VCaP (cell line): ENCODE results near the gene BTBD6.

Experiments used
- H3K27ac ChIP-seq: fragments of 450-650 bp; 2 replicates; pipeline ENCODE4 v1.5.1; 2017
- TF ChIP-seq, protein P1 (sequence below): fragments of 450-650 bp; conservative IDR thresholded peaks from 2 replicates; pipeline ENCODE4 v1.5.1; 2017; ENCODE audit warnings: mild to moderate bottlenecking, moderate library complexity

BTBD6 gene

DNA sequence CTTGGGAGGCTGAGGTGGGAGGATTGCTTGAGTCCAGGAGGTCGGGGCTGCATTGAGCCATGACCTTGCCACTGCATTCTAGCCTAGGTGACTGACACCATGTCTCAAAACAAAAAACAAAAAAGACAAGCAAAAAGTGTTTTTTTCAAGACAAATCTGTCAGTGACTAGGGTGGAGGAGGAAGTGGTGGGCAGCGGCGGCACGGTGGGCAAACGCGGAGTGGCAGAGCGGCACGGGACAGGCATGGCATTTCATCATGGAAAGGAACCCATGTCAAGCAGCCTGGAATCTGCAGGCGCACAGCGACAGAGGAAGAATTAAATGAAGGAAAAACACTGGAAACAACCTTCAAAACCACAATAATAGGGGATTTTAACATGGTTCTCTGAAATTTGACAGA, 4.0 kb upstream of the BTBD6 start:
- no peak overlapping the region for H3K27ac ChIP-seq
- TF ChIP-seq, protein P1, sequence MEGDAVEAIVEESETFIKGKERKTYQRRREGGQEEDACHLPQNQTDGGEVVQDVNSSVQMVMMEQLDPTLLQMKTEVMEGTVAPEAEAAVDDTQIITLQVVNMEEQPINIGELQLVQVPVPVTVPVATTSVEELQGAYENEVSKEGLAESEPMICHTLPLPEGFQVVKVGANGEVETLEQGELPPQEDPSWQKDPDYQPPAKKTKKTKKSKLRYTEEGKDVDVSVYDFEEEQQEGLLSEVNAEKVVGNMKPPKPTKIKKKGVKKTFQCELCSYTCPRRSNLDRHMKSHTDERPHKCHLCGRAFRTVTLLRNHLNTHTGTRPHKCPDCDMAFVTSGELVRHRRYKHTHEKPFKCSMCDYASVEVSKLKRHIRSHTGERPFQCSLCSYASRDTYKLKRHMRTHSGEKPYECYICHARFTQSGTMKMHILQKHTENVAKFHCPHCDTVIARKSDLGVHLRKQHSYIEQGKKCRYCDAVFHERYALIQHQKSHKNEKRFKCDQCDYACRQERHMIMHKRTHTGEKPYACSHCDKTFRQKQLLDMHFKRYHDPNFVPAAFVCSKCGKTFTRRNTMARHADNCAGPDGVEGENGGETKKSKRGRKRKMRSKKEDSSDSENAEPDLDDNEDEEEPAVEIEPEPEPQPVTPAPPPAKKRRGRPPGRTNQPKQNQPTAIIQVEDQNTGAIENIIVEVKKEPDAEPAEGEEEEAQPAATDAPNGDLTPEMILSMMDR, result no peak

DNA sequence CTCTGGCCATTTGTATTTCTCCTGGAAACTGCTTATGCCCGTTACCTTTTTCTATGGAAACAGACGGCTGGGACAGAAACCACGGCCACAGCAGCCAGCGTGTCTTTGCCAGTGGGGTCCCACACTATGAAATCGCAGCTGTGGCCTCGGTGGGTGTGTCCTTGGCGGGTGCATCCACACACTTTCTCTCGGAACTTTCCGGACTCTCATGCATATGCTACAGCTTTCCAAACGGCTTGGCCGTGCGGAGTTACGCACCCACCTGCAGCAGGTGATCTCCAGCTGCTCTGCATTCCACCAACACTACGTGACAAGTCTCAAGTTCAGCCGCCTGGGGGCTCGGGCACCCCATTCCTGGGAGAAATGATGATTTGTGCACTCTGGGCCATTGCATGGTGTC, 1.3 kb upstream of the BTBD6 start:
- H3K27ac ChIP-seq, result peak overlapping the region; percentile 90; the same call in 1 of the 2 replicates
- TF ChIP-seq, protein P1, result no peak

DNA sequence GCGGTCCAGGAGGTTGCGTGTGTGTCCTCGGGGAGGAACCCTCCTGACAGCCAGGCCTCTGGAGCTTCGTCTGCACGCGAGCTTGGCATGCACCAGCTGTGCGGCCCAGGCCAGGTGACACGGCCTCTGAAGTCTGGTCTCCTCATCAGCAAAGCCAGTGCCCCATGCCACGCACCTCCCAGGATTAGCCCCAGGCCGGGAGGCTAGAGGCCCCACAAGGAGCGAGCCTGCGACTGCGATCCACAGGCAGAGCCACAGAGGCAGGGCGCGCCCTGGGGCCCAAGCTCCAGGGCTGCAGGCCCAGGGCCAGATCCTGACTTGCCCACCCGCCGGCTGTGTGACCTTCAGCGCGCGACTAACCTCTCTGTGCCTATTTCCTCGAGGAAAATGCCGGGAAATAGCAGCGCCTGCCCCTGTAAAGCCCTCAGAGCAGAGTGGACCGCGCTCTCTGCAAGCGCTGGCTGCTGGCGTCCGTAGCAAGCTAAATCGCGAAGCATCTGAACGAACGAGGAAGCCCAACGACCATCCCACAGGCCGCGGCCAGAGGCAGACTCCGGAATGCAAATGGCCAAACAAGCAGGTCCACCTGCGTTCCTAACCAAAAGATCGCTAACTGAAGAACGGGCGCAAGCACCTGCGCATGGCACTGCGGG, 492 bp upstream of the BTBD6 start:
- H3K27ac ChIP-seq, result peak overlapping the region; percentile 90
- TF ChIP-seq, protein P1, result no peak

DNA sequence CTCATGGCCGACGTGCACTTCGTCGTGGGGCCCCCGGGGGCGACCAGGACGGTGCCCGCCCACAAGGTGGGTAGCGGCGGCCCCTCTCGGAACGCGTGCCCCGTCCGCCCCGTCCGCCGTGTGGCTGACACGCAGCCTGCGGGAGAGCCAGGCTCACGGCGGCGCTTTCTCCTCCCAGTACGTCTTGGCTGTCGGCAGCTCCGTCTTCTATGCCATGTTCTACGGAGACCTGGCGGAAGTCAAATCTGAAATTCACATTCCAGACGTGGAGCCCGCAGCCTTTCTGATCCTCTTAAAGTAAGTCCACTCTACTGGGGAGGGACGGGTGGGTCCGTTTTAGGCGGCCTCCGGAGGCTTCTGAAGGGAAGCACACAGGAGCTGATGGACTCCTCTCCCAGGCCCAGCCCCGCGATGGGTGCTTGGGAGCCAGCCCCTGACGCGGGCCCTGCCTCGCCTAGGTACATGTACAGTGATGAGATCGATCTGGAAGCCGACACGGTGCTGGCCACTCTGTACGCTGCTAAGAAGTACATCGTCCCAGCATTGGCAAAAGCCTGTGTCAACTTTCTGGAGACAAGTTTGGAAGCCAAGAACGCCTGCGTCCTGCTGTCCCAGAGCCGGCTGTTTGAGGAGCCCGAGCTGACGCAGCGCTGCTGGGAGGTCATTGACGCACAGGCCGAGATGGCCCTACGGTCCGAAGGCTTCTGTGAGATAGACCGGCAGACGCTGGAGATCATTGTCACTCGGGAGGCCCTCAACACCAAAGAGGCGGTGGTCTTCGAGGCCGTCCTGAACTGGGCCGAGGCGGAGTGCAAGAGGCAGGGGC, 1.1 kb downstream of the BTBD6 start:
- TF ChIP-seq, protein P1, result no peak
- peak overlapping the region; percentile 90 for H3K27ac ChIP-seq

DNA sequence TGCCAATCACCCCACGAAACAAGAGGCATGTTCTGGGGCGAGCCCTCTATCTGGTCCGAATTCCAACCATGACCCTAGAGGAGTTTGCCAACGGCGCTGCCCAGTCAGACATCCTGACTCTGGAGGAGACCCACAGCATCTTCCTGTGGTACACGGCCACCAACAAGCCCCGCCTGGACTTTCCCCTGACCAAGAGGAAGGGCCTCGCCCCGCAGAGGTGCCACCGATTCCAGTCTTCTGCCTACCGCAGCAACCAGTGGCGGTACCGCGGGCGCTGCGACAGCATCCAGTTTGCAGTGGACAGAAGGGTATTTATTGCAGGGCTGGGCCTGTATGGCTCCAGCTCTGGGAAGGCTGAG, 1.7 kb downstream of the BTBD6 start:
- H3K27ac ChIP-seq, result no peak overlapping the region; the same call in 1 of the 2 replicates
- TF ChIP-seq, protein P1, result no peak

DNA sequence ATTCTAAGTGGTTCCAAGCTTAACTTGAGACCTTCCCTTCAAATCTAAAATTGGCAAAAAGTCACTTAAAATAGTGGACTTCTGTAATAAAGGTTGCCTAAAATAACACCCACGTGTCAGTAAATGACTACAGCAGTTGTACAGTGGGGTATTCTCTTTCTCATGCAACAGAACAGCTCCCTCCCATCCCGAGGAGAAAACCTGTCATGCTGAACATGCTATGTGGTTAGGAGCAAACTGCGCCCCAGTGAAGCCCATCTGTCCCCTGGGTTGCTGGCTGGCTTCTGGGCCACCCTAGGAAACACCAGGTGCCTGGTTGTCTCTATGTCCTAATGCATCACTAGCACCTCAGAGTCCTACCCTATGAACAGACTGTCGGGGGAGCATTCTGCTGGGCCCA, 2.7 kb downstream of the BTBD6 start:
- H3K27ac ChIP-seq, result no peak overlapping the region
- TF ChIP-seq, protein P1, result no peak

DNA sequence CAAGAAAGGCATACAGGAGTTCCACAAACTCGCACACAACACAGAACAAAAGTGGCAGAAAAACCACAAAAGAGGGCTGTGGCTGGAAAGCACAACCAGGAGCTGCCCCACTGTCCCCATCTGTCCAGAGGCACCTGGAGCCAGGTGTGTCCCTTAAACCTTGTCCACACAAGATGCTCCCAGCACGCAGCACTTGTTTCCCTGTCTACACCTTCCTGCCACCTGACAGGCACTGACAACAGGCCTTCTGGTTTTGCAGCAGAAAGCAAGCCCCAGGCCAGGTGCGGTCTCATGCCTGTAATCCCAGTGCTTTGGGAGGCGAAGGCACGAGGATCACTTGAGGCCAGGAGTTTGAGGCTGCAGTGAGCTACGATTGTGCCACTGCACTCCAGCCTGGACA, 3.6 kb downstream of the BTBD6 start:
- TF ChIP-seq, protein P1, result no peak
- no peak overlapping the region for H3K27ac ChIP-seq
